H1 (cell line): ENCODE data around the gene PTDSS2. TPM values are rescaled to one million over a fixed set of nuclear protein-coding genes. Genes with fewer than 3 reads are reported as not detected.

Experiments
- CHD1 ChIP-seq: IDR thresholded peaks from 2 replicates; pipeline ENCODE4 v1.6.1; 2012; ENCODE audit warnings: low read depth, low read length, improper control_type of control experiment
- NANOG ChIP-seq: IDR thresholded peaks from 2 replicates; pipeline ENCODE4 v1.6.1; 2011; ENCODE audit warnings: low read length, low read depth, mild to moderate bottlenecking, inconsistent platforms; ENCODE audit not compliant: insufficient read depth, poor library complexity, severe bottlenecking
- polyA plus RNA-seq, 7 experiments: library from polyadenylated mRNA; depleted of rRNA in 3 of 7; stranded (reverse) in 5 of 7; unstranded in 2 of 7; fragments of >200 nt in 5 of 7; fragments of 200-250 nt in 2 of 7; gene quantifications; 1 replicate in 5 of 7; 2 replicates in 1 of 7; 4 replicates in 1 of 7; pipeline versions ENCODE4 v1.2.1 to v1.2.3, GENCODE V29; 2011 to 2013; ENCODE audit warnings: missing spikeins in 2 of 7, mixed read lengths in 2 of 7
- total RNA-seq: library from RNA; stranded (reverse); fragmentation: NEBNext Ultra II Directional; extraction: Animal tissue kit (Norgen Biotek cat#: 25700); gene quantifications from 2 replicates; pipeline ENCODE4 v1.2.1, GENCODE V29; 2021

Gene PTDSS2
- total and polyA plus RNA-seq, 2 of the 8 experiments (the other 6 are each of a cell fraction or from before 2014, with no cell fraction given) = 48.7 to 68.2 TPM

- TF ChIP-seq NANOG = no peak
- no peak for TF ChIP-seq CHD1
- TF ChIP-seq, all 59 proteins: peak for 0
These were observed 49.4 kb downstream of the PTDSS2 start (continued) for GRCh38 chr11:499201-500076.
